K562 (cell line): ENCODE data around the gene ZNF24. TPM values are rescaled to one million over a fixed set of nuclear protein-coding genes. Genes with fewer than 3 reads are reported as not detected.
A peak's percentile ranks its signal among the peaks of the same experiment; 100 is the strongest.

Experiments used
- ATAC-seq: fragments of 200-7000 bp; cut with Tn5 transposase; 3 replicates; pipeline ENCODE4 v1.9.1; 2020; ENCODE audit warnings: moderate library complexity
- BruUV-seq: library from RNA; stranded (reverse); fragments of 400-500 nt; replicated peaks from 2 replicates; lab custom pipeline; 2021; lab: Mats Ljungman, UMichigan
- CTCF ChIA-PET: fragments of 300-600 bp; formaldehyde crosslinking; extraction: SDS; loops from one replicate; lab custom pipeline; 2021; ENCODE audit warnings: low intra/inter-chr PET ratio; lab: Yijun Ruan, JAX
- POLR2A ChIA-PET: fragments of 300-600, 350-650 bp; sonication (Branson Sonifier 250); formaldehyde crosslinking; extraction: SDS; loops from one replicate; lab custom pipeline; 2021; ENCODE audit warnings: antibody characterized with exemption, inconsistent platforms; lab: Yijun Ruan, JAX
- DNase-seq, 4 experiments: peaks; one replicate each; pipeline versions ENCODE4 v3.0.0 to v3.0.0-alpha.2; 2011 to 2018; ENCODE audit warnings: low spot score in 3 of 4, mixed read lengths in 3 of 4; ENCODE audit errors: extremely low read depth in 1 of 4
- FAIRE-seq: peaks from 2 replicates; lab custom pipeline; 2011; peaks lifted over from hg19 to GRCh38; lab: Jason Lieb, UNC
- H2AFZ ChIP-seq: 2 replicates; pipeline ENCODE4 v1.6.0; 2011; ENCODE audit warnings: low read depth, low read length, control low read depth, inconsistent platforms
- H3K27ac ChIP-seq: fragments of 200-600 bp; 3 replicates; pipeline ENCODE4 v1.8.0; 2011; ENCODE audit warnings: low read depth, mild to moderate bottlenecking, control low read depth, inconsistent platforms, low read length, moderate library complexity, mixed read lengths; ENCODE audit errors: extremely low read depth
- H3K27me3 ChIP-seq, 2 experiments: fragments of 300-600 bp in 1 of 2; 2 replicates in 1 of 2; 3 replicates in 1 of 2; pipeline versions ENCODE4 v1.6.0 to v1.8.0; 2011; ENCODE audit warnings: inconsistent platforms in 2 of 2, low read length in 2 of 2, mild to moderate bottlenecking in 1 of 2, mixed read lengths in 1 of 2, moderate library complexity in 1 of 2; ENCODE audit not compliant: control insufficient read depth in 2 of 2, insufficient read depth in 2 of 2
- H3K36me3 ChIP-seq: fragments of 300-600 bp; 3 replicates; pipeline ENCODE4 v1.8.0; 2011; ENCODE audit warnings: mild to moderate bottlenecking, low read length, inconsistent platforms; ENCODE audit not compliant: control insufficient read depth, insufficient read depth
- H3K4me1 ChIP-seq, 2 experiments: fragments of 200-600 bp in 1 of 2; replicated peaks in 1 of 2; 2 replicates in 1 of 2; 3 replicates in 1 of 2; pipeline versions ENCODE4 v1.5.1 to v1.8.0; 2011; ENCODE audit warnings: inconsistent platforms in 2 of 2, low read length in 2 of 2, mild to moderate bottlenecking in 1 of 2, mixed read lengths in 1 of 2, moderate library complexity in 1 of 2; ENCODE audit not compliant: control insufficient read depth in 2 of 2, insufficient read depth in 2 of 2
- H3K4me2 ChIP-seq: 2 replicates; pipeline ENCODE4 v1.6.1; 2011; ENCODE audit warnings: low read length, control low read depth, inconsistent platforms, mixed read lengths; ENCODE audit not compliant: insufficient read depth
- H3K4me3 ChIP-seq: fragments of 200-600 bp; sonication (generic), shearing (Covaris generic); 2 replicates; pipeline ENCODE4 v1.5.1; 2016; ENCODE audit warnings: control low read depth, inconsistent platforms
- H3K79me2 ChIP-seq: fragments of 200-600 bp; 3 replicates; pipeline ENCODE4 v1.8.0; 2011; ENCODE audit warnings: low read length, inconsistent platforms; ENCODE audit not compliant: control insufficient read depth, insufficient read depth
- H3K9ac ChIP-seq, 2 experiments: 2 replicates each; pipeline versions ENCODE4 v1.6.0 to v1.6.1; 2011; ENCODE audit warnings: low read depth in 2 of 2, low read length in 2 of 2, control low read depth in 1 of 2, inconsistent platforms in 1 of 2, mild to moderate bottlenecking in 1 of 2, mixed read lengths in 1 of 2; ENCODE audit not compliant: insufficient read depth in 1 of 2
- H3K9me1 ChIP-seq: one replicate; pipeline ENCODE4 v1.6.0; 2011; ENCODE audit warnings: inconsistent platforms, mild to moderate bottlenecking, low read length, moderate library complexity; ENCODE audit not compliant: control insufficient read depth, insufficient read depth
- H3K9me3 ChIP-seq: replicated peaks from 2 replicates; pipeline ENCODE4 v1.5.1; 2011; ENCODE audit warnings: low read depth, low read length, inconsistent platforms; ENCODE audit not compliant: control insufficient read depth, insufficient read depth
- H4K20me1 ChIP-seq: replicated peaks from 2 replicates; pipeline ENCODE4 v1.6.1; 2011; ENCODE audit warnings: low read length, inconsistent platforms, mixed read lengths; ENCODE audit not compliant: control insufficient read depth, insufficient read depth
- GABPB2 ChIP-seq: fragments of 250-450 bp; sonication (Bioruptor Pico); conservative IDR thresholded peaks from 2 replicates; pipeline ENCODE4 v1.5.1; 2021; ENCODE audit warnings: mild to moderate bottlenecking
- HMG20B ChIP-seq: fragments of 250-450 bp; sonication (Bioruptor Pico); IDR thresholded peaks from 2 replicates; pipeline ENCODE4 v1.5.0; 2021; ENCODE audit warnings: mild to moderate bottlenecking
- MLLT1 ChIP-seq, 2 experiments: fragments of 450-650 bp; IDR thresholded peaks; 2 replicates each; pipeline ENCODE4 v1.6.1; 2016
- SPI1 ChIP-seq: IDR thresholded peaks from 2 replicates; pipeline ENCODE4 v1.6.1; 2011; ENCODE audit warnings: low read depth, low read length, control low read depth, borderline replicate concordance
- WGBS: fragments of 100-300 bp; shearing (Covaris generic); methylation state at CpG from one replicate; pipeline ENCODE4 v1.1.6; 2016; ENCODE audit warnings: low coverage, mixed read lengths; ENCODE audit not compliant: insufficient coverage; ENCODE audit errors: missing lambda C conversion rate; 5-methylcytosine and 5-hydroxymethylcytosine counted together
- in situ Hi-C: fragments of 300-500 bp; cut with MboI; formaldehyde crosslinking; loops from 4 replicates; pipeline ENCODE4 v1.15.0; 2018; ENCODE audit warnings: inconsistent platforms, mixed read lengths
- intact Hi-C: fragments of 100-400 bp; cut with micrococcal nuclease; formaldehyde crosslinking; loops from 2 replicates; pipeline ENCODE4 v1.14.2; 2022
- polyA plus RNA-seq, 8 experiments: library from polyadenylated mRNA; depleted of rRNA in 4 of 8; stranded (reverse) in 5 of 8; unstranded in 3 of 8; fragments of >200 nt; fragmentation: Nextera tagmentation in 2 of 8; fragmentation: Illumina TruSeq in 1 of 8; extraction: Ambion mirVana in 2 of 8; extraction: Trizol in 1 of 8; gene quantifications; 2 replicates each; pipeline versions ENCODE4 v1.2.1 to v1.2.3, GENCODE V29; 2011 to 2014; ENCODE audit warnings: inconsistent platforms in 1 of 8, missing spikeins in 1 of 8
- total RNA-seq, 7 experiments: library from RNA; depleted of rRNA in 6 of 7; stranded (reverse); fragments of >200 nt in 6 of 7; fragmentation: Illumina TruSeq in 2 of 7; extraction: Trizol in 2 of 7; gene quantifications; 2 replicates each; pipeline versions ENCODE4 v1.2.1 to v1.2.3, GENCODE V29; 2011 to 2021; ENCODE audit warnings: low replicate concordance in 1 of 7

The ZNF24 gene
- total and polyA plus RNA-seq, 9 of the 15 experiments (the other 6 are each of a cell fraction or from before 2014, with no cell fraction given), result 35.7 to 72.8 (median 54.1) TPM

DNA sequence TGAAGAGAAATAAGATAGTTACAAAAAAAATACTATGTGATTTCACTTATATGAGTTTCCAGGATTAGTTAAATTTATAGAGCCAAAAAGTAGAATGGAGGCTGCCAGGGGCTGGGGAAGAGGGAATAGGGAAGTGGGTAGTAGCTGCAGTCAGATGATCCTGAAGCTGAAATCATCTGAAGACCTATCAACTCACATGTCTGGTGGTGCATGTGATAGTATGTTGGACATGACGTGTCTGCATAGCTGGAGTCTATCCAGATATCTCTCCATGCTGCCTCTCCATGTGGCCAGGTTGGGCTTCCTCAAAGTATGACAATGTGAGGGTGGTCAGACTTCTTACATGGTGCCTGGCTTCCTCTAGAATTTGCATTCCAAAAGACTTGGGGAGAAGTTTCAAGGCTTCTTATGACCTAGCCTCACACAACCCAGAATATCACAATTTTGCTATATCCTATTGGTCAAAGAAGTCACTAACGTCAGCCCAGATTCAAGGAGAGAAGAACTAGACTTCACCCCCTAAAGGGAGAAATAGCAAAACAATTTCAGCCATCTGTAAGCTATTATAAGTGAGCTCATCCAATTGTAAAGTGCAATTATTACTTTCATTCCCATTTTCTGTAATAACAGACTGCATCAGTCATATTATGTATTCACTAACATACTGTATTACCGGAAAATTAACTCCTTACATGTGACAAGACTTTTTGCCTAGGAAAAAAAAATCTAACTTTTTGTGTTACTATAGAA, 46.9 kb upstream of the ZNF24 start:
- DNase-seq, result no peak
- Histone ChIP-seq H3K27me3 (peaks cover 4% of the 10 kb centered on the region in 2 experiments; a peak in 2 of 5 replicates), H3K36me3 (no peaks in the 10 kb centered on the region), H3K4me3 (no peak overlapping the region), H3K9me1 (no peaks in the 10 kb centered on the region), H4K20me1 (no peaks in the 10 kb centered on the region), H3K9me3 (no peaks in the 10 kb centered on the region), H3K9ac (no peak overlapping the region), H3K4me2 (no peak overlapping the region), H3K79me2 (no peaks in the 10 kb centered on the region), H2AFZ (no peak overlapping the region), H3K4me1 (no peaks in the 10 kb centered on the region), H3K27ac (no peak overlapping the region)
- ChIA-PET CTCF (no interaction called here), POLR2A (no interaction called here)
- WGBS, result 2% methylated on average over 3 of the region's 3 CpGs
- intact Hi-C loops (no loop called here), in situ Hi-C loops (loop anchor here (10.0 kb wide), 1 partner anchor 364 kb away; no protein-coding TSS in a partner anchor)
- TF ChIP-seq HMG20B (CRISPR knock-in tag) (no peak), SPI1 (peak; percentile 39; the same call in 1 of the 2 replicates)
- FAIRE-seq, result no peak
- no peak for ATAC-seq
- no TSS peak for BruUV-seq

GRCh38 chr18:35389095-35389618, 44.9 kb upstream of the ZNF24 start:
- in situ Hi-C loops, result loop anchor here (10.0 kb wide), 1 partner anchor 566 kb away; no protein-coding TSS in a partner anchor
- WGBS, result 0% methylated on average over 5 of the region's 5 CpGs
- Histone ChIP-seq H4K20me1 (no peaks in the 10 kb centered on the region), H3K27ac (no peak overlapping the region), H3K79me2 (no peaks in the 10 kb centered on the region), H3K9me3 (no peaks in the 10 kb centered on the region), H3K9me1 (no peaks in the 10 kb centered on the region), H3K27me3 (no peaks in the 10 kb centered on the region), H2AFZ (no peak overlapping the region), H3K4me1 (no peaks in the 10 kb centered on the region), H3K9ac (no peak overlapping the region), H3K4me2 (no peak overlapping the region), H3K36me3 (no peaks in the 10 kb centered on the region), H3K4me3 (no peak overlapping the region)
- DNase-seq (no peak), FAIRE-seq (no peak), ATAC-seq (no peak)
- no TSS peak for BruUV-seq
- intact Hi-C loops, result loop anchor here (5.0 to 10.0 kb wide), 2 partner anchors 382 to 566 kb away; no protein-coding TSS in a partner anchor
- TF ChIP-seq GABPB2, result no peak
- no peak for TF ChIP-seq MLLT1 (IDR thresholded peaks at IDR 0.05)
- ChIA-PET POLR2A (interaction anchor here (0.6 kb wide), 1 partner anchor 428 kb away, joined by 3 read pairs; no protein-coding TSS in a partner anchor), CTCF (no interaction called here)
